Epithelial cell of proximal tubule (primary cell): Measurements from ENCODE around the gene CLIC4. TPM values are rescaled to one million over a fixed set of nuclear protein-coding genes. Genes with fewer than 3 reads are reported as not detected.
A peak's percentile ranks its signal among the peaks of the same experiment; 100 is the strongest.

Experiments
- DNase-seq: peaks from one replicate; pipeline ENCODE4 v3.0.0-alpha.2; 2011; ENCODE audit warnings: low read depth
- H3K4me3 ChIP-seq: 2 replicates; pipeline ENCODE4 v1.5.1; 2011; ENCODE audit warnings: low read depth, mild to moderate bottlenecking, low read length
- total RNA-seq: library from RNA; depleted of rRNA; stranded (reverse); fragments of >200 nt; gene quantifications from 2 replicates; pipeline ENCODE4 v1.2.3, GENCODE V29; 2015
- TF ChIP-seq, protein P1 (sequence below): conservative IDR thresholded peaks from 2 replicates; pipeline ENCODE4 v1.5.1; 2012; ENCODE audit warnings: low read depth, mild to moderate bottlenecking, low read length

CLIC4 gene
- total RNA-seq, 1 donor from 2014 or later = 143 TPM

DNA sequence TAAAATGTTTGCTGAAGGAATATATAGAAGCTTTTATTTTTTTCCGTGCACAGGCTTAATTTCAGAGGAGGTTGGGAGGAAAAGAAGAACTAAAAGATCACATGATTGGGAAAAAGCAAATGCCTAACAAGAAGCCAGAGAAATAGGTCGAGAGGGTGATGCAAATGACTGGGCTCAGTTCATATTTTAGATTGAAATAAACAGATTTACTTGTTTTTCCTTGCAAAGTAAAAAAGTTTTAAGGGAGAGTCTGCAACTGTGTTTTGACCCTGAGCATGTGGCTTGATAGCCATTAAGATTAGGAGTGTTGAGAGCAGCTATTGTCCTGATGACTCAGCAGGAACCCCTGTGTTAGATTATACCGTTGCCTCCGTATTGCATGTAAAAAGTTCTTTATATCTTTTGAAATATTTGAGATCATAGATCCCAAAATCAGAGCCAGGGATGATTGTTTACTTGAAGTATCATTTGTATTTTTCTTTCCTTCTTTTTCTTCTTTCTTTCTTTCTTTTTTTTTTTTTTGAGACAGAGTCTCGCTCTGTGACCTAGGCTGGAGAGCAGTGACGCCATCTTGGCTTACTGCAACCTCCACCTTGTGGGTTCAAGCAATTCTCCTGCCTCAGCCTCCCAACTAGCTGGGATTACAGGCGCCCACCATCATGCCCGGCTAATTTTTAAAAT is 20.2 kb downstream of the CLIC4 start:
- no peak for DNase-seq
- H3K4me3 ChIP-seq = no peak overlapping the region
- TF ChIP-seq, protein P1, sequence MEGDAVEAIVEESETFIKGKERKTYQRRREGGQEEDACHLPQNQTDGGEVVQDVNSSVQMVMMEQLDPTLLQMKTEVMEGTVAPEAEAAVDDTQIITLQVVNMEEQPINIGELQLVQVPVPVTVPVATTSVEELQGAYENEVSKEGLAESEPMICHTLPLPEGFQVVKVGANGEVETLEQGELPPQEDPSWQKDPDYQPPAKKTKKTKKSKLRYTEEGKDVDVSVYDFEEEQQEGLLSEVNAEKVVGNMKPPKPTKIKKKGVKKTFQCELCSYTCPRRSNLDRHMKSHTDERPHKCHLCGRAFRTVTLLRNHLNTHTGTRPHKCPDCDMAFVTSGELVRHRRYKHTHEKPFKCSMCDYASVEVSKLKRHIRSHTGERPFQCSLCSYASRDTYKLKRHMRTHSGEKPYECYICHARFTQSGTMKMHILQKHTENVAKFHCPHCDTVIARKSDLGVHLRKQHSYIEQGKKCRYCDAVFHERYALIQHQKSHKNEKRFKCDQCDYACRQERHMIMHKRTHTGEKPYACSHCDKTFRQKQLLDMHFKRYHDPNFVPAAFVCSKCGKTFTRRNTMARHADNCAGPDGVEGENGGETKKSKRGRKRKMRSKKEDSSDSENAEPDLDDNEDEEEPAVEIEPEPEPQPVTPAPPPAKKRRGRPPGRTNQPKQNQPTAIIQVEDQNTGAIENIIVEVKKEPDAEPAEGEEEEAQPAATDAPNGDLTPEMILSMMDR = no peak

DNA sequence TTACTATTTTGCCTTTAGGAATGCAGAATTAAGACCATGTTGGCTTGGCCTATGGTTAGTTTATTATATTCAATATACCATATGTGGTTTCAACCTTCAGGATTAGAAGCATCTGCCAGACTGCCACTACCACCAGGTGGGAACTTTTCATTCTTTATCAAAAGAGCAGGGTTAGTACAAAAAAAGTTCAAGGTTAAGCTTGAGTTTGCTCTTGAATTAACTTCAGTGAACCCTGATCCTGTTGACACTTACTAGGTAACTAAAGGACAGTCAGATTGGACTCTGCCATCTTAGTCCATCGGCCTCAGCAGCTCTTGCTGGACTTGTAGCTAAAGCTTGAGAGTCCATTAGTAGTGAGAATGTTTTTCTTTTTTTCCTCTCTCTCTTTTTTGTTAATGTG is 22.1 kb downstream of the CLIC4 start:
- DNase-seq = no peak
- TF ChIP-seq, protein P1 = no peak
- H3K4me3 ChIP-seq = no peak overlapping the region

DNA sequence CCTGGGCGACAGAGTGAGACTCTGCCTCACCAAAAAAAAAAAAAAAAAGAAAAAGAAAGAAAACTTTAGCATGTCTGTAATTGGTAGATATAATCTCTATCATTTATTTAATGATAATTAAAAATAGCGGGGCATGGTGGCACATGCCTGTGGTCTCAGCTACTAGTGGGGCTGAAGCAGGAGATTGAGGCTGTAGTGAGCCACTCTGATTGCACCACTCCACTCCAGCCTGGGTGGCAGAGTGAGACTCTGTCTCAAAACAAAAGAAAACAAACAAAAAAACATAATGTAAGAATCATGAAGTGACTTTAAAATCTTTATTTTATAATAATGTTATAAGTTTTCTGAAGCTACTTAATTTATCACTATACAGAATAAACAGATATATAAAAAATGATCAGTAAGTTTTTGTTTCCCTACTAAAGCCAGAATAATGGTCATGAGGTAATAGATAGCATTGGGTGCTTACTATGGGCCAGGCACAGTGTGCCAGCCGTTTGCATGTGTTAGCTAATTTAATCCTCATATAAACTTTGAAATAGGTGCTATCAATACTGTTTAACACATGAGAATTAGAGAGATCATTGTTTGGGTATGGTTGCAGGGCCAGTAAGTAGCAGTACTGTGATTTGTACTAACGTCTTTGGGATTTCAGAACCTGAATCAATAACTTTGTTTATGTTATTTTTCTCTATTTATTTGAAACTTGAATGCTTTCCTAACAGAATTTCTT is 23.8 kb downstream of the CLIC4 start:
- TF ChIP-seq, protein P1 = no peak
- H3K4me3 ChIP-seq = no peak overlapping the region
- DNase-seq = no peak

DNA sequence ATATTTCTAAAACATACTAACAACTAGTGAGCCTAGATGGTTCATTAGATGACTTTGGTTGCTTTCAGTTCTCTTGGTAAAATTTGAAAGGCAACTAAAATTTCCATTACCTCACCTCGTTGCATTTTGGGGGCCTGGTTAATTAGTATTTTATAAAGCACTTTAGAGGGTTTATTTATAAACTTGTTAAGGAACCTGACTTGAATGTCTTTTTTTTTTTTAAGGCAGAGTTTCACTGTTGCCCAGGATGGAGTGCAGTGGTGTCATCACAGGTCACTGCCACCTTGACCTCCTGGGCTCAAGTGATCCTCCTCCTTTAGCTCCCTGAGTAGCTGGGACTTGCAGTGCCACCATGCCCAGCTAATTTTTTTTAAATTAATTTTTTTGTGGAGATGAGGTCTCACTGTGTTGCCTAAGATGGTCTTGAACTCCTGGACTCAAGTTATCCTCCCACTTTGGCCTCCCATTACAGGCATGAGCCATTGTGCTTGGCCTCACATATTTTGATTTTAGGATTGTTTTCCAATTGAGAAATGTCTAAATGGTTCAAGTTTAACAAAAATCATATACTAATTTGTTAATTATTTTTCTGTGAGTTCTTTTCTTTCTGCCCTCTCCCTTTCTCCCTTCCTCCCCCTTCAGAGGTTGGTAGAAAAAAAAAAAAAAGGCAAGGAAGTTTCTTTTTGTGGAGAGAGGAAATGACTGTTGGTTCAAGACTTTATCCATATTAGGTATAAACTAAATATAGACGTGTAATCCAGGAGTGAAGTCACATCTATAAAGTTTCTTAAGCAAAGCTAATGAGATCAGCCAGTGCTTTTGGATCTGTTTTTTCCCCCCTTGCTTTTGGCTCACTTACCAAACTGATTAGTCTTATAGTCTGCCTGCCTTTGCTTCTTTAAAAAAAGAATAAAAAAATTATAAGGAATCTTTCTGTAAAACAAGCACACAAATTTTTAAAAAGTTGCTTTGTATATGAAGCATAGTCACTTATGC is 24.7 kb downstream of the CLIC4 start:
- TF ChIP-seq, protein P1 = no peak
- DNase-seq = peak; percentile 89
- H3K4me3 ChIP-seq = no peak overlapping the region

DNA sequence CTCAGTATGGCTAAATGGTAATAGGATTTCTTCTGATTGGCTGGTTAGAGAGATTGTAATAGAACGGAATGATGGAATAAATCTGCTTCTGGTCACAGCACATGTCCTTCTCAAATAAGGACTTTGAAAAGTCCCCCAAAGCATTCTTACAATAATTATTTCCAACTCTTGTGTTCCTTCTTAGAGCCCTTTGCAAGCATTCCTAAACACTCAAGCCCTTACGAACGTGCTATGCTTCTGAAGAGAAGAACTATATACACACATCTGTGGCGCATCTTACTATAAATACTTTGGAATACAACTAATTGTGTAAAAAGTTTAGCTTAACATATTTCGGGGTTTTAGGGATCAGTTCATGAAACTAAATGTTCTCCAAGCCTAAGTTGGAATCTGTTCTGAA is 25.6 kb downstream of the CLIC4 start:
- no peak overlapping the region for H3K4me3 ChIP-seq
- TF ChIP-seq, protein P1 = no peak

DNA sequence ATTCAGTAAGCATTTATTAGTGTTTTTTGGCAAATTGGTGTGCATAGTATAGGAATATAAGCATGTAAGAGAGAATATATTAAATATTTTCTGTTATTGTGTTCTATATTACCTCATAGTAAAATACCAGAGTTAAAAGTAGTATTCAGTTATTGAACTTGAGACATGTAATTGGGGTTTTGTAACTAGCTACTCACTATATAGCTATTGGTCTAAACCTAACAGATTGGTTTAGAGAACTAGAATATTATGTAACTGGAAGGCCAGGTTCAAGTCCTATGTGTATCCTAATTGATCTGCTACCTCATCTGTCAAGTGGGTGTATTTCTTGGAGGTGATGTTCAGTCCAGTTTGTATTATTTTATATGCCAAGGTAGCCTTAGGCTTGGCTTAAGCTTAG is 26.3 kb downstream of the CLIC4 start:
- DNase-seq = no peak
- TF ChIP-seq, protein P1 = no peak
- no peak overlapping the region for H3K4me3 ChIP-seq

More for the DNA sequence above, 25.6 kb downstream of the CLIC4 start:
- no peak for DNase-seq
